HG03521 (cell line): ENCODE measurements around the gene GAL3ST1.
"Not testable (repeated sequence)": the region's sequence is repeated elsewhere in the genome, so short reads cannot be mapped to it uniquely, and the experiment has no call there.

Source experiments
- ATAC-seq: cut with Tn5 transposase; IDR thresholded peaks from one replicate; pipeline ENCODE4 v1.9.1; 2021; ENCODE audit warnings: mild to moderate bottlenecking, moderate library complexity; ENCODE audit not compliant: unreplicated experiment

GAL3ST1 gene

DNA sequence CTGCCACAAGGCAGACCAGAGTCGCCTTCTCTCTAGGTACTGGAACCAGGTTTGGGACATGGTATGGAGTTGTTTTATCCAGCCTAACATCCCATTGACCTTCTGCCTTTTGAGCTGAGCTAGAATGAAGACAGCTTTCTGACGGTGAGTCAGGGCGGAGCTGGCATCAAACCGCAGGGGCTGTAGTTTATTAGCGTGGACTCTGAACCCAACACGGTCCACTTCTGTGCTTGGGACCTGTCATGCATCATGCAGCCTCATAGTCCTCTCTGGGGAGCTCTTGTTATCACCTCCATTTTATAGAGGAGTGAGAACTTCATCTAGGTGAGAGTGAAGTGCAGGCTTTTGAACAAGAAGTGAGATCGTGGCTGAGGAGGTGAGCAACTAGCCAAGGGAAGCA, 8.3 kb downstream of the GAL3ST1 start:
- ATAC-seq, result no peak

DNA sequence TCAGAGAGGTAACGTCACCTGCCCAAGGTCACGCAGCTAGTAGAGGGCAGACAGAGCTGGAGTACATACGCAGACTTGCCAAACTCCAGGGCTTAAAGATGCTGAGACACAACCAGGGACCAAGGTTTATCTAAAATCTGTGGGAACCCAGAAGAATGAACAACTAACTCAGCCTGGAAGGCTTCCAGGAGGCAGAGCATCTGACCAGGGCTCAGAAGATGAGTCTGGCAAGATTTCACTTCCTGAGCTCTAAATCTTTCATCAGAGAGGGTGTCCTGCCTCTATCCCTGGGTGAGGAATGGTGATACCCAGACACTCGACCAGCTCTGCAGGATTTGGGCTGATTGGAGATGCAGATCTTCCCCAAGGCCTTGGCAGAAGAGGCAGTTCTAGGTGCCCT, 9.1 kb downstream of the GAL3ST1 start:
- ATAC-seq, result no peak

GRCh38 chr22:30564761-30565119, 9.7 kb downstream of the GAL3ST1 start:
- ATAC-seq, result no peak

- no peak for ATAC-seq
Observed at GRCh38 chr22:30564045-30564760, 10.3 kb downstream of the GAL3ST1 start.

- ATAC-seq, result no peak
Observed at GRCh38 chr22:30562366-30562765, 12.1 kb downstream of the GAL3ST1 start.

- no peak for ATAC-seq
Observed at GRCh38 chr22:30561402-30562189, 12.9 kb downstream of the GAL3ST1 start.

- not testable (repeated sequence) for ATAC-seq
Observed at GRCh38 chr22:30560643-30561202, 13.7 kb downstream of the GAL3ST1 start.

GRCh38 chr22:30559889-30560288, 14.6 kb downstream of the GAL3ST1 start:
- ATAC-seq, result no peak

- ATAC-seq, result no peak
Observed at GRCh38 chr22:30557243-30557642, 17.2 kb downstream of the GAL3ST1 start.

DNA sequence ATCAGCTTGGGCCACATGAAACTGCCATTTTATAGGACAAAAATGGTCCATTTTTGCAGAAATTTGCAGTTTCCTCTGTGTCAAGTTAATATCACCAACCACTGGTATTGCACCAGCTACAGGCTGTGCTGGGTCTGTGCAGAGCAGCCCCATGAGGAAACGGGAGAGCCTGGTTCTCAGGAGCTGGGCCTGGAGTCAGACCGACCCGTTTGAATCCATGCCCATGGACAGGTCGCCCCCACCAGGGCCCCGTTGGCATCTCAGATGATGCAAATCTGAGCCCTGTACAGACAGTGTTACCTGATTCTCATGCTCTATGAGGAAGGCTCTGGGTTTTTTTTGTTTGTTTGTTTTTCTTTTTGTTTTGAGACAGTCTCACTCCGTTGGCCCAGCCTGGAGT, 18.1 kb downstream of the GAL3ST1 start:
- no peak for ATAC-seq

- no peak for ATAC-seq
Observed at GRCh38 chr22:30555282-30556210, 18.9 kb downstream of the GAL3ST1 start.

- ATAC-seq, result no peak
Observed at GRCh38 chr22:30553971-30554370, 20.5 kb downstream of the GAL3ST1 start.

- no peak for ATAC-seq
Observed at GRCh38 chr22:30552719-30553118, 21.7 kb downstream of the GAL3ST1 start.

DNA sequence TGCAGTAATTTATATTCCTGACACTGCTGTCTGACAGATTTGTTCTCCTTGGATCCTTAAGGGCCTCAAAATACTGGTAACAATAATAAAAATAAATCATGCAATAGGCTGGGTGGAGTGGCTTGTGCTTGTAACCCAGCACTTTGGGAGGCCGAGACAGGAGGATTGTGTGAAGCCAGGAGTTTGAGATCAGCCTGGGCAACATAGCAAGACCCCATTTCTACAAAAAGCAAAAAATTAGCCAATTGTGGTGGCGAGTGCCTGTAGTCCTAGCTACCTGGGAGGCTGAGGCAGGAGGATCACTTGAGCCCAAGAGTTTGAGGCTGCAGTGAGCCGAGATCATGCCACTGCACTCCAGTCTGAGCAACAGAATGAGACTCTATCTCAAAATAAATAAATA, 22.7 kb downstream of the GAL3ST1 start:
- ATAC-seq, result not testable (repeated sequence)

DNA sequence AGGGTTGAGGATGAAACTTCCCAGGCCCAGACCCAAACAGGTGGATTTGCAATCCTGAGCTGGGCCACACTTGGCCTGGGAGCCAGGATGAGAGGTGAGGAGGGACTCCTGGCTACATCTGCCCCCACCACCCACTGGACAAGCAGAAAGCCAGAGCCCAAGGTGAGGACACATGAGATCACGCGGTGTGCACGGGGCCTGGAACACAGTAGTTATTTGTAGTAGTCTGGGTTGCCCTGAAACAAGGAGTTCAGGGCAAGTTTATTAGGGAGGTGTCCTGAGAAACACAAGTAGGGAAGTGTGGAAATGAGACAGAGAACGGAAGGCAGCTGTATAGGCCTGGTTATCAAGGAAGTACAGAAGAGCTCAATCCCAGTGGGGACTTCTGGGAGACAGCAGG, 27.3 kb downstream of the GAL3ST1 start:
- no peak for ATAC-seq

GRCh38 chr22:30546616-30547015, 27.8 kb downstream of the GAL3ST1 start, which contains the start of gene SEC14L6:
TSS of gene SEC14L6 (minus strand) at chr22:30546741. CDS start at chr22:30546682, 59 bp downstream.
- ATAC-seq, result no peak

GRCh38 chr22:30542811-30543188, 31.7 kb downstream of the GAL3ST1 start:
- no peak for ATAC-seq

GRCh38 chr22:30541961-30542810, 32.3 kb downstream of the GAL3ST1 start:
- no peak for ATAC-seq

DNA sequence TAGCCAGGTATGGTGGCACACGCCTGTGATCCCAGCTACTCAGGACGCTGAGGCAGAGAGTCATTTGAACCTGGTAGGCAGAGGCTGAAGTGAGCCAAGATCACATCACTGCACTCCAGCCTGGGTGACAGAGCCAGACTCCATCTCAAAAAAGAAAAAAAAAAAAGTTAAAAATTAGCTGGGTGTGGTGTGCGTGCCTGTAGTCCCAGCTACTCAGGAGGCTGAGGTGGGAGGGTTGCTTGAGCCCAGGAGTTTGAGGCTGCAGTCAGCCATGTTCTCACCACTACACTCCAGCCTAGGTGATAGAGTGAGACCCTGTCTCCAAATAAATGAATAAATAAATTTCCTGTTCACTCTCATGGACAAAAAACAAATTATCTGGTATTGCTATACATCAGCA, 33.0 kb downstream of the GAL3ST1 start:
- not testable (repeated sequence) for ATAC-seq

DNA sequence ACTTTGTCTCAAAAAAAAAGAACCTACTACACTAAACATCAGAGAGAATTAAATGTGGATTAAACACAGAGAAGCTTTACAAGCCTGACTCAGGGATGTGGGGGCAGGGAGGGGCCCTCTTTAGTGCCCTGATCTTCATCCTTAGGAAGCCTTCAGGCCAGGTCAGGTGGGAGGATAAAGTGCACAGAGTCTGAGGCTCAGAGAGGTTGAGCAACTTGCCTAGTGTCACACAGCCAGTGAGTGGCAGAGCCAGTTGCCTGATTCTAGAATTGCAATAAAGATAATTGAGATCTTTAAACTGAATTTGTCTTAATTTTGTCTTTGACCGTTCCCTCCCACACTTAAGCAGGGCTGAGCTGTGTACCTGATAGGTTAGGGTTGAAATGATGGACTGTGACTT, 35.1 kb downstream of the GAL3ST1 start:
- no peak for ATAC-seq
